WTC11 (cell line): ENCODE measurements around the gene LGALS1. TPM values are rescaled to one million over a fixed set of nuclear protein-coding genes. Genes with fewer than 3 reads are reported as not detected.

ENCODE experiments used
- ATAC-seq: fragments of 200-7000 bp; cut with Tn5 transposase; 2 replicates; pipeline ENCODE4 v1.10.0; 2021; ENCODE audit warnings: mild to moderate bottlenecking, moderate library complexity
- CTCF ChIA-PET: fragments of 300-600 bp; sonication (Branson Sonifier 250); formaldehyde crosslinking; loops from one replicate; lab custom pipeline; 2021; ENCODE audit warnings: antibody characterized with exemption; lab: Charles Lee
- POLR2A ChIA-PET: fragments of 350-600 bp; sonication (Branson Sonifier 250); formaldehyde crosslinking; loops from one replicate; lab custom pipeline; 2021; ENCODE audit warnings: antibody characterized with exemption; lab: Charles Lee
- DNase-seq: peaks from one replicate; pipeline ENCODE4 v3.0.0; 2021; ENCODE audit warnings: low spot score
- H3K27ac Mint-ChIP-seq: 2 replicates; pipeline ENCODE4 v1.8.0; 2021; ENCODE audit warnings: mixed read lengths
- H3K27me3 Mint-ChIP-seq: 2 replicates; pipeline ENCODE4 v1.8.0; 2021; ENCODE audit warnings: low read depth, mild to moderate bottlenecking, moderate library complexity, mixed read lengths
- H3K36me3 Mint-ChIP-seq: 2 replicates; pipeline ENCODE4 v1.8.0; 2021; ENCODE audit warnings: mixed read lengths
- H3K4me1 Mint-ChIP-seq: 2 replicates; pipeline ENCODE4 v1.8.0; 2022; ENCODE audit warnings: mixed read lengths
- H3K4me3 Mint-ChIP-seq: 2 replicates; pipeline ENCODE4 v1.8.0; 2021; ENCODE audit warnings: mild to moderate bottlenecking, moderate library complexity, mixed read lengths
- H3K9me3 Mint-ChIP-seq: 2 replicates; pipeline ENCODE4 v1.8.0; 2021; ENCODE audit warnings: mixed read lengths
- ESRRA ChIP-seq: sonication (generic); formaldehyde crosslinking; IDR thresholded peaks from 2 replicates; pipeline ENCODE4 v1.8.1; 2022; ENCODE audit warnings: mild to moderate bottlenecking, missing genetic modification reagents, borderline replicate concordance
- GRHL2 ChIP-seq: fragments of 250-450 bp; sonication (Bioruptor Pico); IDR thresholded peaks from 2 replicates; pipeline ENCODE4 v1.8.0; 2022; ENCODE audit warnings: mild to moderate bottlenecking, moderate library complexity; ENCODE audit not compliant: insufficient replicate concordance, severe bottlenecking
- ZNF121 ChIP-seq: sonication (generic); formaldehyde crosslinking; IDR thresholded peaks from 2 replicates; pipeline ENCODE4 v1.8.0; 2023; ENCODE audit warnings: missing genetic modification reagents
- ZNF671 ChIP-seq: fragments of 250-450 bp; sonication (Bioruptor Pico); IDR thresholded peaks from 2 replicates; pipeline ENCODE4 v1.8.0; 2021; ENCODE audit warnings: mild to moderate bottlenecking
- total RNA-seq: library from RNA; stranded (reverse); gene quantifications from 3 replicates; pipeline ENCODE4 v1.2.3, GENCODE V29; 2021
- TF ChIP-seq, protein P1 (sequence below): sonication (generic); formaldehyde crosslinking; IDR thresholded peaks from 2 replicates; pipeline ENCODE4 v1.8.1; 2023; ENCODE audit warnings: mild to moderate bottlenecking, missing genetic modification reagents
- TF ChIP-seq, protein P2 (sequence below): sonication (generic); formaldehyde crosslinking; IDR thresholded peaks from 2 replicates; pipeline ENCODE4 v1.8.1; 2022; ENCODE audit warnings: mild to moderate bottlenecking, moderate library complexity, missing genetic modification reagents
- TF ChIP-seq, protein P3 (sequence below): fragments of 250-450 bp; sonication (Bioruptor Pico); conservative IDR thresholded peaks from 2 replicates; pipeline ENCODE4 v1.9.0; 2021; ENCODE audit warnings: mild to moderate bottlenecking
- TF ChIP-seq, protein P4 (sequence below): sonication (generic); formaldehyde crosslinking; IDR thresholded peaks from 2 replicates; pipeline ENCODE4 v1.8.1; 2023; ENCODE audit warnings: mild to moderate bottlenecking, missing genetic modification reagents
- TF ChIP-seq, protein P5 (sequence below): sonication (generic); formaldehyde crosslinking; IDR thresholded peaks from 2 replicates; pipeline ENCODE4 v1.8.1; 2022; ENCODE audit warnings: missing genetic modification reagents, borderline replicate concordance
- TF ChIP-seq, protein P6 (sequence below): fragments of 250-450 bp; sonication (Bioruptor Pico); IDR thresholded peaks from 2 replicates; pipeline ENCODE4 v2.1.2; 2022; ENCODE audit warnings: mild to moderate bottlenecking, moderate library complexity

Gene LGALS1
- total RNA-seq, 1 experiment from 2014 or later: 17.3 TPM

DNA sequence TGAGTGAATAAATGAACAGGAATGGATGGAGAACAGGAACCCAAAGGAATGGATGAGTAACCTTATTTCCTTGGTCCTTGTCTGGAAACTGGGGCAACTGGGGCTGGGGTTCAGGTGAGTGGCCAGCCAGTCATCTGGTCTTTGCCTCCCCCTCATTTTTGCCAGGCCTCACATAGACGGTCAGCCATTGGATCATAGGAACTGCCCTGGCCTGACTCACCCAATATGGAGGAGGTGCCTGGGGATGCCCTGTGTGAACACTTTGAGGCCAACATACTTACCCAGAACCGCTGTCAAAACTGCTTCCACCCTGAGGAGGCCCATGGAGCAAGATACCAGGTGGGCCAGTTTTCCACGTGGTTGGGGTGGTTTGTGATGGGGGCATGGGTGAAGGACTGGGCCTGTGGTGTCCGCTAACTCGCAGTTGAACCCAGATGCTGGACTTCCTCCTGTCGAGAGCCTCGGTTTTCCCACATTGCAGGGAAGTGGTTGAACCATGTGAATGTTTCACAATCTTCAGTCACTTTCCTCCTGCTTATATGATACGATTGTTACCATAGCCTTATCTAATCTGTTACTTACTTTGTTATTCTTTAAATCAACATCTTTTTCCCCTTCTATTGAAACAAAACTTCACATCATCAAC, 25.8 kb downstream of the LGALS1 start (continued):
- TF ChIP-seq, protein P1, sequence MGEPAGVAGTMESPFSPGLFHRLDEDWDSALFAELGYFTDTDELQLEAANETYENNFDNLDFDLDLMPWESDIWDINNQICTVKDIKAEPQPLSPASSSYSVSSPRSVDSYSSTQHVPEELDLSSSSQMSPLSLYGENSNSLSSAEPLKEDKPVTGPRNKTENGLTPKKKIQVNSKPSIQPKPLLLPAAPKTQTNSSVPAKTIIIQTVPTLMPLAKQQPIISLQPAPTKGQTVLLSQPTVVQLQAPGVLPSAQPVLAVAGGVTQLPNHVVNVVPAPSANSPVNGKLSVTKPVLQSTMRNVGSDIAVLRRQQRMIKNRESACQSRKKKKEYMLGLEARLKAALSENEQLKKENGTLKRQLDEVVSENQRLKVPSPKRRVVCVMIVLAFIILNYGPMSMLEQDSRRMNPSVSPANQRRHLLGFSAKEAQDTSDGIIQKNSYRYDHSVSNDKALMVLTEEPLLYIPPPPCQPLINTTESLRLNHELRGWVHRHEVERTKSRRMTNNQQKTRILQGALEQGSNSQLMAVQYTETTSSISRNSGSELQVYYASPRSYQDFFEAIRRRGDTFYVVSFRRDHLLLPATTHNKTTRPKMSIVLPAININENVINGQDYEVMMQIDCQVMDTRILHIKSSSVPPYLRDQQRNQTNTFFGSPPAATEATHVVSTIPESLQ: no peak
- no peak for TF ChIP-seq ZNF671 (CRISPR knock-in tag)
- TF ChIP-seq, protein P2, sequence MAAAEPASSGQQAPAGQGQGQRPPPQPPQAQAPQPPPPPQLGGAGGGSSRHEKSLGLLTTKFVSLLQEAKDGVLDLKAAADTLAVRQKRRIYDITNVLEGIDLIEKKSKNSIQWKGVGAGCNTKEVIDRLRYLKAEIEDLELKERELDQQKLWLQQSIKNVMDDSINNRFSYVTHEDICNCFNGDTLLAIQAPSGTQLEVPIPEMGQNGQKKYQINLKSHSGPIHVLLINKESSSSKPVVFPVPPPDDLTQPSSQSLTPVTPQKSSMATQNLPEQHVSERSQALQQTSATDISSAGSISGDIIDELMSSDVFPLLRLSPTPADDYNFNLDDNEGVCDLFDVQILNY (CRISPR knock-in tag): no peak
- TF ChIP-seq, protein P3, sequence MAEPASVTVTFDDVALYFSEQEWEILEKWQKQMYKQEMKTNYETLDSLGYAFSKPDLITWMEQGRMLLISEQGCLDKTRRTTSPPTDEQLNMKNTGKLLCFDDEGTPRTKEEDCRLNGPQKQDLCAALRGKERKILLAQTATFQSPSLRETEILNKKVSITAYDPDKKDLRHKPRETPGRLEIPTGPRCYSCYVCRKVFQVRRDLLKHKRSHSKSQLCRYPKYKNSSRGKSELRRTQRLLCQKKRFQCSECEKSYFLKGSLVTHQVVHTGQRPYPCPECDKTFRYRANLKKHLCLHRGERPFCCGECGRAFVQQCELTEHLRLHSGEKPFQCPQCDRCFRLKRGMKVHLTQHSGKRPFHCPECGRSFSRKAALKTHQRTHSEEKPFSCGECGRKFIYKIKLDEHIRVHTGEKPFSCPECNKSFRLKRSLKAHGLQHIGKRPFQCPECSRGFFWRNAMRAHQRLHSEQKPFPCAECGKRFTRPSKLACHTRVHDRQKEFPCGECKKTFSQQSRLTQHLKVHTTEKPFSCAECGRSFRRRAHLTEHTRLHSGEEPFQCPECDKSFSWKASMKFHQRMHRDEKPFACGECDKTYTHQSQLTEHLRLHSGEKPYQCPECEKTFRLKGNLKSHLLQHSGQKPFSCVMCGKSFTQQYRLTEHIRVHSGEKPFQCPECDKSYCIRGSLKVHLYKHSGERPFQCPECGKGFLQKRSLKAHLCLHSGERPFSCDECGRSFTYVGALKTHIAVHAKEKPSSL (CRISPR knock-in tag): no peak

DNA sequence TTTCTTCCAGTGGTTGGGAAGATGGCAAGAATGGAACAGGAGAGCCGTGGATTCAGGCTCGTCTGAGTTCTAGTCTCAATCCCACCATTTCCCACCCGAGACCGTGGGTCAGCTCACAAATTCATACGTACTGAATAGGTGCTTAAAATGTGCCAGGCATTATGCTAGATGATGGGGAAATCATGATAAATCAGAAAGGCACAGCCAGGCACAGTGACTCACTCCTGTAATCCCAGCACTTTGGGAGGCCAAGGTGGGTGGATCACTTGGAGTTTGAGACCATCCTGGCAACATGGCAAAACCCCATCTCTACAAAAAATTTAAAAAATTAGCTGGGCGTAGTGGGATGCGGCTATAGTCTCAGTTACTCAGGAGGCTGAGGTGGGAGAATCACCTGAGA, 28.5 kb downstream of the LGALS1 start:
- no peak overlapping the region for H3K4me3 Mint-ChIP-seq
- H3K27ac Mint-ChIP-seq: no peak overlapping the region

DNA sequence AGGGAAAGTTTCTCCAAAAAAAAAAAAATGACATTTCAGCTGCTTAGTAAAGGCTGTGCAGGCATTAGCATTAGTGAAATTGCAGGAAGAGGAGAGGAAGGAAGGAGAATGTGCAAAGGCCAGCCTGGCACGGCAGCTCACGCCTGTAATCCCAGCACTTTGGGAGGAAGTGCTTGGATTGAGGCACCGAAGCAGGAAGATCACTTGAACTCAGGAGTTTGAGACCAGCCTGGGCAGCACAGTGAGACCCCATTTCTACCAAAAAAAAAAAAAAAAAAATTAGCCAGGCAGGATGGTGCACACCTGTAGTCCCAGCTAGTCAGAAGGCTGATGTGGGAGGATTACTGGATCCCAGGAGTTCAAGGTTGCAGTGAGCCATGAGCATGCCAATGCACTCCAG, 29.2 kb downstream of the LGALS1 start:
- DNase-seq: no peak
- Mint-ChIP-seq H3K4me1 (no peaks in the 10 kb centered on the region), H3K27me3 (no peaks in the 10 kb centered on the region), H3K27ac (no peak overlapping the region), H3K9me3 (no peaks in the 10 kb centered on the region), H3K36me3 (peaks cover 61% of the 10 kb centered on the region), H3K4me3 (no peak overlapping the region)
- POLR2A ChIA-PET: no interaction called here
- TF ChIP-seq, protein P4, sequence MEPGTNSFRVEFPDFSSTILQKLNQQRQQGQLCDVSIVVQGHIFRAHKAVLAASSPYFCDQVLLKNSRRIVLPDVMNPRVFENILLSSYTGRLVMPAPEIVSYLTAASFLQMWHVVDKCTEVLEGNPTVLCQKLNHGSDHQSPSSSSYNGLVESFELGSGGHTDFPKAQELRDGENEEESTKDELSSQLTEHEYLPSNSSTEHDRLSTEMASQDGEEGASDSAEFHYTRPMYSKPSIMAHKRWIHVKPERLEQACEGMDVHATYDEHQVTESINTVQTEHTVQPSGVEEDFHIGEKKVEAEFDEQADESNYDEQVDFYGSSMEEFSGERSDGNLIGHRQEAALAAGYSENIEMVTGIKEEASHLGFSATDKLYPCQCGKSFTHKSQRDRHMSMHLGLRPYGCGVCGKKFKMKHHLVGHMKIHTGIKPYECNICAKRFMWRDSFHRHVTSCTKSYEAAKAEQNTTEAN: no peak
- peak; percentile 79; the same call in 1 of the 2 replicates for TF ChIP-seq ZNF121 (CRISPR knock-in tag)
- TF ChIP-seq, protein P5, sequence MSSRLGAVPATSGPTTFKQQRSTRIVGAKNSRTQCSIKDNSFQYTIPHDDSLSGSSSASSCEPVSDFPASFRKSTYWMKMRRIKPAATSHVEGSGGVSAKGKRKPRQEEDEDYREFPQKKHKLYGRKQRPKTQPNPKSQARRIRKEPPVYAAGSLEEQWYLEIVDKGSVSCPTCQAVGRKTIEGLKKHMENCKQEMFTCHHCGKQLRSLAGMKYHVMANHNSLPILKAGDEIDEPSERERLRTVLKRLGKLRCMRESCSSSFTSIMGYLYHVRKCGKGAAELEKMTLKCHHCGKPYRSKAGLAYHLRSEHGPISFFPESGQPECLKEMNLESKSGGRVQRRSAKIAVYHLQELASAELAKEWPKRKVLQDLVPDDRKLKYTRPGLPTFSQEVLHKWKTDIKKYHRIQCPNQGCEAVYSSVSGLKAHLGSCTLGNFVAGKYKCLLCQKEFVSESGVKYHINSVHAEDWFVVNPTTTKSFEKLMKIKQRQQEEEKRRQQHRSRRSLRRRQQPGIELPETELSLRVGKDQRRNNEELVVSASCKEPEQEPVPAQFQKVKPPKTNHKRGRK (CRISPR knock-in tag): no peak
- TF ChIP-seq, protein P6, sequence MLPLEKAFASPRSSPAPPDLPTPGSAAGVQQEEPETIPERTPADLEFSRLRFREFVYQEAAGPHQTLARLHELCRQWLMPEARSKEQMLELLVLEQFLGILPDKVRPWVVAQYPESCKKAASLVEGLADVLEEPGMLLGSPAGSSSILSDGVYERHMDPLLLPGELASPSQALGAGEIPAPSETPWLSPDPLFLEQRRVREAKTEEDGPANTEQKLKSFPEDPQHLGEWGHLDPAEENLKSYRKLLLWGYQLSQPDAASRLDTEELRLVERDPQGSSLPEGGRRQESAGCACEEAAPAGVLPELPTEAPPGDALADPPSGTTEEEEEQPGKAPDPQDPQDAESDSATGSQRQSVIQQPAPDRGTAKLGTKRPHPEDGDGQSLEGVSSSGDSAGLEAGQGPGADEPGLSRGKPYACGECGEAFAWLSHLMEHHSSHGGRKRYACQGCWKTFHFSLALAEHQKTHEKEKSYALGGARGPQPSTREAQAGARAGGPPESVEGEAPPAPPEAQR (CRISPR knock-in tag): no peak
- CTCF ChIA-PET: interaction anchor here (0.7 kb wide), 1 partner anchor 387 kb away, joined by 3 read pairs; no protein-coding TSS in a partner anchor
- ATAC-seq: no peak

More for the DNA sequence above, 28.5 kb downstream of the LGALS1 start:
- POLR2A ChIA-PET: interaction anchor here (0.7 kb wide), 2 partner anchors 569 to 614 kb away, joined by 3 read pairs; partner anchors contain the start of gene TMEM184B
- DNase-seq: no peak
- H3K36me3 Mint-ChIP-seq: peaks cover 64% of the 10 kb centered on the region
- TF ChIP-seq GRHL2 (CRISPR knock-in tag) (no peak), ZNF121 (CRISPR knock-in tag) (no peak), ESRRA (CRISPR knock-in tag) (no peak)
- TF ChIP-seq, protein P6 (CRISPR knock-in tag): no peak
- TF ChIP-seq, all 79 proteins: peak for 0
- CTCF ChIA-PET: interaction anchor here (0.7 kb wide), 1 partner anchor 386 kb away, joined by 3 read pairs; no protein-coding TSS in a partner anchor
- Mint-ChIP-seq H3K9me3 (no peaks in the 10 kb centered on the region), H3K4me1 (no peaks in the 10 kb centered on the region), H3K27me3 (no peaks in the 10 kb centered on the region)
- ATAC-seq: no peak
